Fibroblast of villous mesenchyme (primary cell): Measurements from ENCODE around the gene CNST. TPM values are rescaled to one million over a fixed set of nuclear protein-coding genes. Genes with fewer than 3 reads are reported as not detected.
A peak's percentile ranks its signal among the peaks of the same experiment; 100 is the strongest.

Source experiments
- DNase-seq: peaks from one replicate; pipeline ENCODE4 v3.0.0-alpha.2; 2010; ENCODE audit warnings: low read depth
- H3K4me3 ChIP-seq: 2 replicates; pipeline ENCODE4 v1.5.1; 2011; ENCODE audit warnings: low read depth, mild to moderate bottlenecking, low read length
- total RNA-seq: library from RNA; depleted of rRNA; stranded (reverse); fragments of >200 nt; gene quantifications from 2 replicates; pipeline ENCODE4 v1.2.3, GENCODE V29; 2012
- TF ChIP-seq, protein P1 (sequence below): IDR thresholded peaks from 2 replicates; pipeline ENCODE4 v1.5.1; 2012; ENCODE audit warnings: low read depth, mild to moderate bottlenecking, low read length; ENCODE audit not compliant: insufficient read depth

The CNST gene
- total RNA-seq, 1 donor, result 44.0 TPM

GRCh38 chr1:246667773-246668172 is 101.5 kb downstream of the CNST start:
- DNase-seq, result no peak

GRCh38 chr1:246669659-246670058 is 103.4 kb downstream of the CNST start:
- TF ChIP-seq, protein P1, sequence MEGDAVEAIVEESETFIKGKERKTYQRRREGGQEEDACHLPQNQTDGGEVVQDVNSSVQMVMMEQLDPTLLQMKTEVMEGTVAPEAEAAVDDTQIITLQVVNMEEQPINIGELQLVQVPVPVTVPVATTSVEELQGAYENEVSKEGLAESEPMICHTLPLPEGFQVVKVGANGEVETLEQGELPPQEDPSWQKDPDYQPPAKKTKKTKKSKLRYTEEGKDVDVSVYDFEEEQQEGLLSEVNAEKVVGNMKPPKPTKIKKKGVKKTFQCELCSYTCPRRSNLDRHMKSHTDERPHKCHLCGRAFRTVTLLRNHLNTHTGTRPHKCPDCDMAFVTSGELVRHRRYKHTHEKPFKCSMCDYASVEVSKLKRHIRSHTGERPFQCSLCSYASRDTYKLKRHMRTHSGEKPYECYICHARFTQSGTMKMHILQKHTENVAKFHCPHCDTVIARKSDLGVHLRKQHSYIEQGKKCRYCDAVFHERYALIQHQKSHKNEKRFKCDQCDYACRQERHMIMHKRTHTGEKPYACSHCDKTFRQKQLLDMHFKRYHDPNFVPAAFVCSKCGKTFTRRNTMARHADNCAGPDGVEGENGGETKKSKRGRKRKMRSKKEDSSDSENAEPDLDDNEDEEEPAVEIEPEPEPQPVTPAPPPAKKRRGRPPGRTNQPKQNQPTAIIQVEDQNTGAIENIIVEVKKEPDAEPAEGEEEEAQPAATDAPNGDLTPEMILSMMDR, result no peak
- no peak overlapping the region for H3K4me3 ChIP-seq
- no peak for DNase-seq

More at GRCh38 chr1:246667773-246668172, 101.5 kb downstream of the CNST start:
- TF ChIP-seq, protein P1, result no peak
- H3K4me3 ChIP-seq, result no peak overlapping the region

DNA sequence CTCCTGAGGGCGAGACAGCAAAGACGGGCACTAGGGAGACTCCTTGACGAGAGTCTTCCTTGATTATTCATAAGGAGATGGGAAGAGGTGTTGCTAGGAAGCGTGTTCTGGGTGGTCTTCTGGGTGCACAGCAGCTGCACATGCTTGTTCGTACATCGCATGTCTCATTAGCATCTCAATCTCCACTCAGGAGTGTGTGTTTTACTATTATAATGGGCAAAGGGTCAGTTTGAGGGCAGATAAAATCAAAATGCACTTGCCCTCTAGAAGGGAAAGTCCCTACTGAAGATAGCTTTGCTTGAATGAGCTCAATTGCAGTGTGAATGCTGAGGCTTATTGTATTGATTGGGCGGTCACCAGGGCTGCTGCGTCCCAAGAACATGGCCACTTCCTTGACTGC is 107.8 kb downstream of the CNST start:
- DNase-seq, result no peak
- TF ChIP-seq, protein P1, result no peak
- H3K4me3 ChIP-seq, result no peak overlapping the region

DNA sequence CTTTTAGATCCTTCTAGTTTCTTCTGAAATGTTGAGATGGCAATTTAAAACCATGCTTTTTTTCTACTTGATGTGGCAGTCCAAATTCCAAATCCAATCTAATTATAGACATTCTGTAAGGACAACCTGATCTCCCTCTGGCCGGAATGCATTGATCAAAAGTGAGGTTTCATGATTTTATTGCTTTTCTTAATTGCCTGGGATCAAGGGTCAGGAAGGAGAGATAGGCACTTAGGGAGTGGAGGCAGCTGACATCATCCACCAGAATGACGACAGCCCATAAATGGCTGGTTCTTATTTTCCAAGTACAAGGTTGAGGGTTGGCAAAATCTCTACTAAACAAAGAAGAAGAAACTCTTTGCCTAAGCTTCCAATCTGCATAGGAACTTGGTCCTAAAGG is 111.6 kb downstream of the CNST start:
- DNase-seq, result peak; percentile 35
- no peak overlapping the region for H3K4me3 ChIP-seq
- TF ChIP-seq, protein P1, result no peak

GRCh38 chr1:246678816-246679793 is 112.8 kb downstream of the CNST start:
- DNase-seq, result peak; percentile 43
- no peak overlapping the region for H3K4me3 ChIP-seq
- TF ChIP-seq, protein P1, result no peak

DNA sequence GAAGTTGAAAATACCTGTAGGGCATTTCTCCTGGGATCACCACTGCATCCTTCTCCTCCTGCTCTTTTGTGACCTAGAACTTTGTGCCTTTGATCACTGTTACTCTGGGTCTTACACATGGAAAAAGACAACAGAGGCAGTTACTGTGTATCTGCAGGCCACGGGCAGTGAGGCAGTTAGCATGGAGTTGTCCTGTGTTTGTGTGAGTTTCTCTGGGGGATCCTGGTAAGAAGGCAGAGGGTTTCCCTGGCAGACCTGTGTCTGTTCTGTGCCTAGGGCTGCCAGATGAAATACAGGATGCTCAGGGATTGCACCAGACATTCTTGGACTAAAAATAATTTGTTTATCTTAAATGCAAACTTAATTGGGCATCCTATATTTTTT is 113.5 kb downstream of the CNST start:
- TF ChIP-seq, protein P1, result no peak
- DNase-seq, result no peak

More for the DNA sequence above, 113.5 kb downstream of the CNST start:
- H3K4me3 ChIP-seq, result no peak overlapping the region
